Inflammatory macrophage treated with lipopolysaccharide for 1 hour (primary cell): ENCODE results near the gene DIP2A.

ENCODE experiments used
- DNase-seq, 2 donors: peaks; one replicate each; pipeline ENCODE4 v3.0.0-alpha.2; 2020 to 2022

DIP2A gene

DNA sequence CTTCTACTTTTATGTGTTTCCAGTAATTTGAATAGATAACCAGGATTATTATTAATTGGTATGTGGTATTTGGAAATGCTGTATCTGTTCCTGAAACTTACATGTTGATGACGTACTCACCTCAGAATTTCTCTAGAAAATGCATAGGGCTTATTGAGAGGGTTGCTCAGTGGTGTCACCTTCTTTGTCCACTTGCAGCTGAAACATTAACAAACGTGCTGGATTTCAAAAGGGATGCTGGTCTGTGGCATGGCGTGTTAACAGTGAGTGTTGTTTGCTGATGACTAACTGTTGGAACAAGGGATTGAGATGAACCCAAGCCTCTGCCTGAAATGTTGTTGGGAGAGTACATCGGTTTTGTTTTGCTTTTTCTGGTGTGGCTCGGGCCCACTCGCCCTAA, 78.3 kb downstream of the DIP2A start:
- DNase-seq: no peak

- no peak for DNase-seq
Measured at GRCh38 chr21:46538262-46538661, 79.6 kb downstream of the DIP2A start.

GRCh38 chr21:46538851-46539666, 80.4 kb downstream of the DIP2A start:
- no peak for DNase-seq

DNA sequence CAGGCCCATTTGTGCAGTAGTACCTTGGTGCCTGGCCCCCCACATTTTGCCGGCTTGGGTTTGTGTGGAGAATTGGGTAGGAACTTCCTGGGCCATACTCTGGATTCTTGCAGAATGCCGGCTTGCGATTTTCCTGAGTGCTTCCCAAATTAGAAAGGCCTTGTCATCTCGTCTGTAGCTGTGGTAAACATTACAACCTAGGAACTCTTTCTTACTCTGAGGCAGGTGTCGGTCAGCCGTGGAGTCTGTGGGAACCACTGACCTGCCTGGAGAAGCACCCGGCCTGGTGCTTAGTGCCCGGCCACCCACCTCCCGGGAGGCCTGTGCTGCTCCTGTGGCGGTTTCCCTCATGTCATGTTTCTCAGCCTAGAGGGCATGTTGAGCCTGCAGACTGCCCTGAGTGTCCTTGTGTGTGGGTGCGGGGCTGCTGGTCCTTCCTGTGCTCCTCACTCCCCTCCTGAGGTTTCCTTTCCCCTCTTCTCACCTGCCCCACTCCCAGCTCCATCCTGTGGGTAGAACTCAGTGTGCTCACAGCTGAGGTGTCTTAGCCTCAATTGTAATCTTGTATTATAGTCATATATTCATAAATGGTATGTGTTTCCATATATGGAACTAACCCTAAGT, 81.5 kb downstream of the DIP2A start:
- DNase-seq: no peak

DNA sequence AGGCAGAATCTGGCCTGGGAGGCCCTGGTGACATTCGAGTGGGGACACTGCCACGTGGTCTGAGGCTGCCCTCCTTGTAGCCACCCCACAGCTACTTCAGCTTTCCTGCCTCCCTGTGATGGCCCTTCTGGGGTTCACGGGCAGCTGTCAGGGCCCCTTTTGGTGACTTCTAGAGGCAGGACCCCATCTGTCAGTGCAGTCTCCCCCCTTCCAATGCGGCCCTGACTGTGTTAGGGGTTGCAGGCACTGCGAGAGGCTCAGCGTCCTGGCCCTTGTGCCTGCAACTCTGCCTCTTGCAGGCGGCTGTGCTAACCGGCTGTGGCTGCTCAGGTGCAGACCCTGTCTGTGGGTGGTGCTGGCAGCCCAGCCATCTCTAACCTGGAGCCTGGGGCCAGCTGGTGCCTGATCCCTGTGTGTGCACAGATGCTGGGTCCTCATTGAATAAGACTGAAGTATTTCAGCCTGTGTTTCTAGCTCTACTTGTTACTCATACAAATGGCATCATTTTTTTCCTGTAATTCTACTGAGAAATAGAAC, 84.0 kb downstream of the DIP2A start:
- no peak for DNase-seq

DNA sequence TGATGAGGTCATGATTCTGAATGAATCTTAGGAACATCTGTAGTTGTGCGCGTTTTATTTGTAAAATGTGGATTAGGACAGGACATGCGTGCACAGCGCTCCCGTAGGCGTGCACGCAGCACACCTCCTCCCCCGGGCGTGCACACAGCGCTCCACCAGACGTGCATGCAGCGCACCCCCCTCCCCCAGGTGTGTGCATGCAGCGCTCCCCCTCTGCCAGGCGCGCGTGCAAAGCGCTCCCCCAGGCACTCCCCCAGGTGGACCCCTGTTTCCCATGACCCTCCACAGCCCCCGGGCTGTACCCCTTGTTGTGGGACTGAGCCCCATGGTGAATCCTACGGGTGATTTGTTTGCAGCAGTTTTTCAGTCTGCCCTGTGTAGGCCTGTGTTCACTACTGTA, 84.6 kb downstream of the DIP2A start:
- DNase-seq: no peak

GRCh38 chr21:46544003-46544402, 85.3 kb downstream of the DIP2A start:
- no peak for DNase-seq

- no peak for DNase-seq
Measured at GRCh38 chr21:46544824-46545223, 86.1 kb downstream of the DIP2A start.

DNA sequence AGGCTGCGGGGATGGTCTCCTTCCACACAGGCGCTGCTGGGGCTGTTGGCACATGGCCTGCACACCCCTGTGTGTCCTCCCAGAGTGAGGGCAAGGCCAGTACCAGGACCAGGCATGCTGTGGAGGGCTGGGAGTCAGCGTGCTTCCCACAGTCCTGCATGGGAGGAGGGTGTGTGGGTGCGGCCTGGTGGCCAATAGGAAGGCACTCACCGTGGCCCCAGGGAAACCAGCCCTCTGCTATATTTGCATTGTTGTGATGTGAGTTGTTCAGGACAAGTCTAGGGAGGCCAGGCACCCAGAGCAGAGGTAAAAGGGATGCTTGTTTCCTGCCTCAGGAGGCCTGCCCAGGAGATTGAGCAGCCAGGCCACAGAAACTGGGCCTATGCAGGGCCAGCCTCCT, 86.7 kb downstream of the DIP2A start:
- no peak for DNase-seq

- no peak for DNase-seq
Measured at GRCh38 chr21:46545911-46546310, 87.2 kb downstream of the DIP2A start.

DNA sequence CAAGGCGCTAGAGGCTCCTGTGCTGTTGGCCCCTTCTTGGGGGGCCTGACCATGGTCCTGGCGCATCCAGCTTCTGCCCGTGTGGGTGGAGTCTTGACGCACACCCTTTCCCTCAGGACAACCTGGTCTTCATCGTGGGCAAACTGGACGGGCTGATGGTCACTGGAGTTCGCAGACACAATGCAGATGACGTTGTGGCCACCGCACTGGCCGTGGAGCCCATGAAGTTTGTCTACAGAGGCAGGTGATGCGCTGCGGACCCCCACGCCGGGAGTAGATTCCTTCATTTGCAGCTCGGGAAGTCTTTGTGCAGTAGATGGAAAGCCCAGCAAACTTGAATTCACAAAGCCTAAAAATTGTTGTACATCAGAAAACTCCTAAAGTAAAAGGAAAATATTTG, 88.1 kb downstream of the DIP2A start:
- DNase-seq: no peak

- DNase-seq: no peak
Measured at GRCh38 chr21:46549650-46550049, 91.0 kb downstream of the DIP2A start.

DNA sequence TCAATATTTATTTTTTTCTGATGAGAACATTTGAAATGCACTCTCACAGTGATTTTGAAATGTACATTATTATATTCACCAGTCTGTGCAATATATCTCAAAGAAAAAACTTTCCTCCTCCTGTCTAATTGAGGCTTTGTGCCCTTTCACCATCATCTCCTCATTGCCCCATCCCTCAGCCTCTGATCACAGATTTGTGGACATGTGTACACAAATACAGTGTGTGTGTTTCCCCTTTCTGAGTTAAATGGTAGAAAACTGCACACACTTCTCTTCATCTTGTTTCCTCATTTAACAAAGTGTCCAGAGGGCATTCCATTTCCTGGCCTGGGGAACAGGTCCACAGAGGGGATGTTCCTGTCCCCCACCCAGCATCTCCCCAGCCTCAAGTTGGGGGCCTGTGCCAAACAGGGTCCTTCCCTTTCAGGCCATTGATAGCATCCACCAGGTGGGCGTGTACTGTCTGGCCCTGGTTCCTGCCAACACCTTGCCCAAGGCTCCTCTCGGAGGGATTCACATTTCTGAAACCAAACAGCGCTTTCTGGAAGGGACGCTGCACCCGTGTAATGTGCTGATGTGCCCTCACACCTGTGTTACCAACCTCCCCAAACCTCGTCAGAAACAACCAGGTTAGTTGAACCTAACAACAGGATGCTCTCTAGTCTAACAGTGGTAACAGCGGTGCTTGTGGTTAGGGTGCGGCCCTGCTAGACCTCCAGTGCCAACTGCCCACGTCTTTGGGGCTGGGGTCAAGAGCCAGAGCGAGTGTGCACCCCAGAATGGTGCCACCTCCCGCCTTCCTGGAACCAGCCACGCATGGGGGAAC, 91.6 kb downstream of the DIP2A start:
- DNase-seq: peak; percentile 55 to 58

GRCh38 chr21:46551636-46552241, 93.0 kb downstream of the DIP2A start:
- peak; percentile 43 to 60 for DNase-seq

GRCh38 chr21:46552274-46552673, 93.6 kb downstream of the DIP2A start:
- DNase-seq: peak; percentile 80 to 91

GRCh38 chr21:46552865-46553379, 94.2 kb downstream of the DIP2A start:
- DNase-seq: no peak

GRCh38 chr21:46553993-46554392, 95.3 kb downstream of the DIP2A start:
- DNase-seq: no peak

GRCh38 chr21:46554431-46555224, 95.9 kb downstream of the DIP2A start:
- DNase-seq: no peak

DNA sequence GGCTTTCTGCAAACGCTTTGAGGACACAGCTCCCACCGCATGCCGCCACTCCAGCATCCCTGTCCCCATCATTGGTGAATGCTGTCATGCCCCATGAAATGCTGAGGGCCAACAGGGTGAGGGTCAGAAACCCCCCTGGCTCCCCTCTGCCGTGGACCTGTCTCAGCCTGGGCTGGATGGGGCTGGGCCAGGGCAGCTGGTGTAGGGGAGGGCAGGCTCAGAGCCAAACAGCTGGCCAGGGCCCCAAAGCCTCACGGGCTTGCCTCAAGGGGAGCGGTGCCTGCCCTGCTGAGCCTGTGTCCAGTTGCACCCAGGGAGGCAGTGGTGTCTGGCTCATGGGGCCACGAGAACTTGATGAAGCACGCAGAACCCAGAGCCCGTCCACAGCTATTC, 96.5 kb downstream of the DIP2A start:
- DNase-seq: no peak

DNA sequence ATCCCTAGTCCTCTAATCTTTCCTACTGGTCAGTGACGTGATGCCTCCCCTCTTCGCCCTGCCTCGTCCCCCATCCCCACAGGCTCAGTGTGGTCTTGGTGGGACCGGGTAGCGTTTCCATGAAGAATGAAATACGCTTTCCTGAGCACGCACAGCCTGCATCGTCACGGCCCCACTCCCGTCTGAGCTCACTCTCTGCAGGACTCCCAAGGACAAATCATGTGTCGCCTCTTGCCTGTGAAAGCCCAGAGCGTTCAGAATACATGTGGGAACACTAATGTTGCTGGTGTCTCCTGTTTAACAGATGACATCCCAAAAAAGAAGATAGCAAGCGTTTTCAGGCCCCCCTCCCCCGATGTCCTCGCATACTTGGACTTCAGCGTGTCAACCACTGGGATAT, 97.0 kb downstream of the DIP2A start:
- DNase-seq: no peak

DNA sequence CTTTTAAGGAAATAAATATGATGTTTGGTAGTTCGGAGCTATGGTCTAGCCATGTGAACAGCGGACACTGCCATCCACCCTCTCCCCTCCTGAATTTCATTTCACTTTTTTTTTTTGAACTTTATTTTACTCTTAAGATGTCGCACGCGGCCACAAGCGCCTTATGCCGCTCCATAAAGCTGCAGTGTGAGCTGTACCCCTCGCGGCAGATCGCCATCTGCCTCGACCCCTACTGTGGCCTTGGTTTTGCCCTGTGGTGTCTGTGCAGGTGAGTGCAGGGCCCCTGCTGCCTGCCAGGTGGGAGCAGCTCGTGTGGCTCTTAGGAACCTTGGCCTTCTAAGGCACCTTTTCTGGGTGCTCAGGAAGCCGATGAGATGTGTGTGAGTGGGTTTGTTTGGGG, 98.1 kb downstream of the DIP2A start:
- DNase-seq: no peak

DNA sequence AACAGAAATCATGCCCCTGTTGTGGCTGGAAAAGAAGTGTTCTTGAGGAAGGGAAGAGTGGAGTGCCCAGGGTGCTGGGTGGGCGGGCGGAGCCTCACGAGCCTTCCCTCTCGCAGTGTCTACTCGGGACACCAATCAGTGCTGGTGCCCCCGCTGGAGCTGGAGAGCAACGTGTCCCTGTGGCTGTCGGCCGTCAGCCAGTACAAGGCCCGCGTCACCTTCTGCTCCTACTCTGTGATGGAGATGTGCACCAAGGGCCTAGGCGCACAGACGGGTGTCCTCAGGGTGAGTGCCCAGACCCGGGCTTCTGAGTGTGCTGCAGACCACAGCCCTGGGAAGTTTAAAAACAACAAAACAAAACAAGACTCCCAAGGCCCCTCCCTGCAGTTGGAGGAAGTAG, 98.8 kb downstream of the DIP2A start:
- DNase-seq: no peak
